Fibroblast of skin of abdomen (primary cell): Measurements from ENCODE around the gene LRRIQ4.

Experiments used
- DNase-seq: peaks from one replicate; pipeline ENCODE4 v3.0.0-alpha.2; 2013

LRRIQ4 gene

DNA sequence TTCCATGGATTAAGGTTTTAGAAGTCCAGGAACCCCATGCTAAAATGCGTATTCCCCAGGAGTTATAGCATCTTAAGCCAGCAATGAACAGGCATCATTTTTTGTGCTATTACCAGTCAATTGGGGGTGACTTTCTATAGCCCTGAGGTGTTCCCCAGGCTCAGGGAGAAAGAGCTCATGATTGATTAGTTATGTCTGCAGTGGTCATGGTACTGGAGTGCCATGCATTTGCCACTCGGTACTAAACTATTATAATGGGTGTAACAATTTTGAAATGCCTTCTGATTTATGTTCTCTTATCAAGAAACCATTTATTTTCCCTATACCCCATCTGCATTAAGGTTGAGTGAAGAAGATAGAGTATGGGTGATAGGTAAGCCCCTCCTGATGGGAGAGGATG lies 45.1 kb downstream of the LRRIQ4 start:
- no peak for DNase-seq

DNA sequence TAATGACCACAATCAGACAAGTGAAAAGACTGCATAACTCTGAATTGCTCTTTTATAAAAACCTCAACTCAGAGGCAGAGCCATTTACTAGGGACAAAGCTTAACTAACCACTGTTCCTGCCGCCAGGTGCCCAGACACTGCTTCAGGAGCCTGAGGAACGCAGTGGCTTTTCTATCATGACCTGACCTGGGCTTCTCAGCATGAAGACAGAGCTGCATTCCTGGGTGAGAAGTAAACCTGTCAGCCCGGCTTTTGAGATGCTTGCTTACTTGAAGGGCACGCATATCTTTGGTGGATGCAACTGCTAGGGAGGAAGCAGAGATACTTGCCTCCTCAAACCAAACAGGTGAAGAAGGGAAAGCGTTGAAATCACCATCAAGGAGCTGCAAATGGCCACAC lies 49.2 kb downstream of the LRRIQ4 start:
- DNase-seq, result no peak

GRCh38 chr3:169863458-169863899 lies 50.8 kb downstream of the LRRIQ4 start:
- peak; percentile 49 for DNase-seq

- DNase-seq, result no peak
Measured at GRCh38 chr3:169864270-169864669, 51.6 kb downstream of the LRRIQ4 start.

DNA sequence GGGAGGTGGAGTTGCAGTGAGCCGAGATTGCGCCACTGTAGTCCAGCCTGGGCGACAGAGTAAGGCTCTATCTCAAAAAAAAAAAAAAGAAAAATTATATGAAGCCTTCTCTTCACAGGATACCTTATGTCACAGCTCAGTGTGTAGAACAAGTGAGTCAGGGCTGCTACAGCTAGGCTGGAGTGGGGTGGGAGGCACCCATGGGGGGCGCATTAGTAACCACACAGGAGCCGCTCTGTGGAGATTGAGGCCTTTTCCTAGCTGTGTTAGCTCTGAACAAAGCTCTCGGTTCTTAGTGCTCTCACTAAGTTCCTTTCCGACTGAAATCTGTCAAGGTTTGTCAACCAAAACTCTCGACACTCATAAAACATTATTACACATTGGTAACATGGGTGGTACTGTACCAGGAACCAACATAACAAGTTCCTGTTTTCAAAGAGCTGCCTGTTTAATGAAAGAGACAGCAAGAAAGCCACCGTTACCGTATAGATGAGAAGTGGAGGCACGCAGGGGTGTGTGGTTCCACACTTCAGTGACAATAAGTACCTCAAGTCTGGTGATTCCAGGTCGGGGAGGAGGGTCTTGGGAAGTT lies 52.6 kb downstream of the LRRIQ4 start:
- DNase-seq, result no peak

GRCh38 chr3:169867584-169868210 lies 55.0 kb downstream of the LRRIQ4 start:
- no peak for DNase-seq

DNA sequence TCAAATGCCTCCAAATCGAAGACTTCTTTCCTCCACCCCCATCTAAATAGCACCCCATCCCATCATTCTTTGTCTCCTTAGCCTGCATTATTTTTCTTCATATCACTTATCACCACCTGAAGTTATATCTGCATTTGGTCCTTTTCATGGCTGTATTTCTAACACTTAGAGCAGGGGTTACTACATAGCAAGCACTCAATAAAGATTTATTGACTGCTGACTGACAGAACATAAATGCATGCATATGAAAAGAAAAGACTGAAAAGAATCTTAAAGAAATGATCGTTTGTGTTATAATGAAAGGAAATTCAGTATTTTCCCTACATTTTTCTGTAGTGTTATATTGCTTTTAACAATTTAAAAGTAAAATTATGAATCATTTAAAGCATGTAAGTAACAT lies 55.7 kb downstream of the LRRIQ4 start:
- no peak for DNase-seq

DNA sequence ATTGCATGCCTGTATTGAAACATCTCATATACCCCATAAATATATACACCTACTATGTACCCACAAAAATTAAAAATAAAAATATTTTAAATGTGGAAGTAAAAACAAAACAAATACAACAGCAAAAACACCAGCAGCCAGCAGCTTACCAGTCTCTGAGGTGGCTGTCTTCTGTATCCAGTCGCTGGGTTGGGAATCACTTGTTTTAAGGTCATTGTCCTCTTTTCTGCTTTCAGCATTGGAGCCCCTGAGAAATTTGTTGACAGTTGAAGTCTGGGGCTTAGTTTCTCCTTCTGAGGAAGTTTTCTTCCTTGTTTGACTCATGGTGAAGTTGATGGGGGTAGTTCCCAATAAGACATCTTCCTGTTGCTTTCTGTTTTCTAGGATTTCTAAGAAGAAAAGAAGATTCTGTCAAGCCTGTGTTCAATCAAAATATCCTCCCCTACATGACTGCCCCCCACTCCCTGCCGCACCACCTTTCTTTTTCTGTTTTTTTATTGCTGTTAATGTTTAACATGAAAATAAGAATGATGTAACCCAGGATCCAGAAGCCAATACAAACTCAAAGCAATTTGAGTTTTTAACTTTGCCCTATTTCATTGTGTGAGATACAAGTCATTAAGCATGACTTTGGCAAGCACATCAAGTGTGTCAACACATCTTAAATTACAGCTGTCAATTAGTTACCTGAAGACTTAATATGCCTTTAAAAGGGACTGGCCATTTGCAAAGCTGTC lies 57.0 kb downstream of the LRRIQ4 start, which contains the start of gene LRRC31:
TSS of gene LRRC31 (minus strand) at position 452 of the 737 bp plus-strand sequence. CDS start at position 324, 128 bp downstream.
- DNase-seq, result no peak

- no peak for DNase-seq
Measured at GRCh38 chr3:169871129-169871886, 58.6 kb downstream of the LRRIQ4 start.

GRCh38 chr3:169879013-169879557 lies 66.4 kb downstream of the LRRIQ4 start:
- DNase-seq, result no peak

DNA sequence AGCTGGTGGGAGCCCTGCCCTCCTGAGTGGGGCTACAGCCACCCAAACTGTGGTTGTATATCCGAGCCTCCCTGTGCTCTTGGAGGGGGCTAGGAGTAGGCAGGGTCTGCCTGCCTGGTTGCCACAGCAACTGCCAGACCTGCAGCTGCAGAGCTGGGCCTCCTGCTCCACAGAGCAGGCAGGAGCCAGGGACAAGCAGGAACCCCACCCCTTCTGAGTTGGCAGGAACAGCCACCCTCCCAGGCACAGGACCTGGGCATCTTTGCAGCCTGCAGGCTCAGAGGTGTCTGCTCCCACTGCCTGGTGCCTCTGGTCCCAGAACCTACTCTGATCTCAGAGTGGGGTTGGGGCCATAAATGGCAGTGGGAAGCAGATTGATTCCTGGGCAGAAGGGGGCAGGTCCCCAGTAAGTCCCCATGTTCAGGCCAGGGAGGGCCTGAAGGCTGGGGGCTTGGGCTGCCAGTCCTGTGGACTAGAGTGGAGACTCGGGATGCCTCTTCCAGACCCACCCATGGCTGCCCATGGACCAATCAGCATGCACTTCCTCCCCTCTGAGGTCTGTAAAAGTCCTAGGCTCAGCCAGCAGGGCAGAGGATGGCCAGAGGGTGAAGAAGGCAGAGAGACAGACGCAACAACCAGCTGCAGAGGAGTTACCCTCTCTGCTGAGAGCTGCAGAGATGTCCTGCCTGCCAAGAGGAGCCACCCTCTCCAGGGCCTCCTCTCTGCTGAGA lies 67.3 kb downstream of the LRRIQ4 start:
- no peak for DNase-seq

- DNase-seq, result no peak
Measured at GRCh38 chr3:169880576-169881250, 68.0 kb downstream of the LRRIQ4 start.

DNA sequence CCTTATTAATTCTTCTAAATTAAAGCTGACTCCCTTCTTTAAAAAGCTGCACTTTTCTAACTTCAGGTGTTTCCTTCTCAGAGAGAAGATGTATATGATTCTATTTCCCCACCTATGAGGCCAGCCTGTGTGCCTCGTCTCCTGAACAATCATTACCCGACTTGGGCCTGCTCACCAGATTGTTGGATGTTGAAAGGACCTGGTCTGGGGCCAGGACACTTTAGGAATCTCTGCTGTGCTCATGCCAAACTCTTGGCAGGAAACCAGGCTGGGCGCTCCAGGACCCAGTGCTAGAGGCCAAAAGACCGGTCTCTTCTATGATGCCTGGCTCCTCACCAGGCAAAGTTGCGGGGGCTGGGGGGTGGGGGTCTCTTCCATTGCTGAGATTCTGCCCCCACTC lies 74.0 kb downstream of the LRRIQ4 start:
- no peak for DNase-seq
